PC-3 (cell line): Measurements from ENCODE around the gene YWHAQ.

ENCODE experiments used
- CTCF ChIP-seq: fragments of 300-600 bp; sonication (generic); conservative IDR thresholded peaks from 2 replicates; pipeline ENCODE4 v1.5.1; 2017; ENCODE audit warnings: antibody characterized with exemption, low read depth, mild to moderate bottlenecking, low read length
- EZH2 ChIP-seq: fragments of 300-600 bp; sonication (generic); IDR thresholded peaks from one replicate; pipeline ENCODE4 v1.6.1; 2017; ENCODE audit warnings: antibody characterized with exemption, mild to moderate bottlenecking, low read length; ENCODE audit not compliant: unreplicated experiment
- EZH2phosphoT487 ChIP-seq: fragments of 300-600 bp; sonication (generic); IDR thresholded peaks from 2 replicates; pipeline ENCODE4 v1.6.1; 2018; ENCODE audit warnings: mild to moderate bottlenecking, antibody characterized with exemption, low read length, borderline replicate concordance

- TF ChIP-seq EZH2 = no peak
- no peak for TF ChIP-seq CTCF
- TF ChIP-seq EZH2phosphoT487 = no peak
These were observed 57.6 kb downstream of the YWHAQ start for GRCh38 chr2:9573013-9573720.
